Activated CD4-positive, alpha-beta T cell treated with anti-CD3 and anti-CD28 coated beads for 4 hours (primary cell): ENCODE data around the gene LRRC10B.
A peak's percentile ranks its signal among the peaks of the same experiment; 100 is the strongest.

Experiments used
- DNase-seq, 2 donors: peaks; one replicate each; pipeline ENCODE4 v3.0.0-alpha.2; 2020

The LRRC10B gene

DNA sequence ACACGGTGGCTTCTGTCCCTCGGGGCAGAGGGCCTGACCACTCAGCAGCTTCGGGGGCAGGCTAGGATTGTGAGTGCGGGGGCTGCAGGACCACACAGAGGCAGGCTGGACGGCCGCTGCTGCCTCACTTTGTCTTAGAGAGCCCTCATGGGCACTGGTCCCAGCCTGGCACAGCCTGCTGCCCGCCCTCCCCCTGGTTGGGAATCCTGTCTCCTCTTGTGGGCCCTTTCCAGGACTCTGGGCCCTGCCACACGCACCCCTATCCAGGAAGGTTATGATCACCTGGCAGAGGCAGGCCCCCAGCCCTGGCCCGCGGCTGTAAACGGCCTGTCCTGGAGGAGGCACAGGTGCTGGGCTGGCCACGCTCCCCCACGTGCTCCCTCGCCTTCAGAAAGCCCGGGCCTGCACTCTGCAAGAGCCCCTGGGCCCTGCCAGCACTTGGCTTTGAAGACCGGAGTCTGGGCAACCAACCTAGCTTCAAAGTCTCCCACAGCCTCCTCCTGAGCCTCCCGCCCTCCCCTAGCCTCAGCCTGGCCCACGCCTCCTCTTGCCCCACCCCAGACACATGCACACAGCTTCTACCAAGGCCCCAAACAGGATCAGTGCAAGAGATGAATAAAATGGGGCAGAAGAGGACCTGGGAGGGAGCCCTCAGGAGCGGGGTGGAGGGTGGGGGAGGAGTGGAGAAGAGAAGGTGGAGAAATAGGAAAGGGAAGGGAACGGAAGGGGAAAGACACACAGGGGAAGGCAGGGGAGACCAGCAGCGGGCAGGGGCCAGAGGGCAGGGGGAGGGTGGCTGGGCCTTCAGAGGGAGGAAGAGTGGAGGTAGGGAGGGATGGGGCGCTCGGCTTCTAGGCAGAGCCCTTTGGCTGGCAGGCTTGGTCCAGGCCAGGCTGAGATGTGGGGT, 41.4 kb downstream of the LRRC10B start:
- no peak for DNase-seq

DNA sequence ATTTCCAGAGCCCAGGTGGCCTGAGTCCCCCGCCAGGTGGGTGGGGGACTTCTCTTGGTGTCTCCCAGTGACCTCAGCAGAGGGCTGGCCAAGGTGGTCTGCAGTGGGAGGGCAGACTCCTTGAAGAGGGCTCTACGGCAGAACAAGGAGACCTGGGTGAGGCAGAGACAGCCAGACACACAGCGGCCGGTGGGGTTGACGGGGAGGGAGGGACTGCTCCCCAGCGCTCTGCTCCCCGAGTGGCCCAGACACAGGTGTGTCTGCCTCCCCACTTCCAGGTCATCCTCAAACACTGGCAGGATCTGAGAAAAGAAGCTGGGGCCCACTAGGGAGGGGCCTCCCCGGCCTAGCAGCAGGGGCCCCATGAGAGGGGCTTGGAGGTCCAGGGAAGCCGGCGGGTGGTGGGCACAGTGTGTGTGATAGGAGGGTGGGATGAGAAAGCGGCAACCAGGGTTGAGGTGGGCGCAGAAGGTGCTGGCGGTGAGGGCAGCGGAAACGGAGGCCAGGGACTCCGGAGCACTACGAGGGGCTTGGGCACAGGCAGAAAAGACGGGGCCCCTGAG, 42.2 kb downstream of the LRRC10B start:
- no peak for DNase-seq

DNA sequence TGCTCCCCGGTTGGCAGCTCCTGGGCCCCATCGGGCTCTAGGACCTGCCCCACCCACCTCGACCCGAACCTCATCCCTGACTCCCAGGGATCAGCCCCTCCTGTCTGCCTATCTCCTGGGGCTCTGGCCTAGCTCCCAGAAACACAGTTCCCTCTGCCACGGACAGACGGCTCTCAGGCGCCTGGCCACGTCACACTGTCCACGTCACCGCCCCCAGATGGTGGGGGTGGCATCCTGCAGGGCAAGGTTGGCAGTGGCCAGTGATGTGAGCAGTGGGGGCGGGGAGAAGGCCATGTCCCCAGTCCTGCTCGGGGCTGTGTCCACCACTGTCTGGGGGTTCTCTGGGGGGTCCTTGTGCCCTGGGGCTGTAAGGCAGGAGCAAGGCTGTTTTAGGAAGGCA, 43.1 kb downstream of the LRRC10B start:
- DNase-seq, result no peak

DNA sequence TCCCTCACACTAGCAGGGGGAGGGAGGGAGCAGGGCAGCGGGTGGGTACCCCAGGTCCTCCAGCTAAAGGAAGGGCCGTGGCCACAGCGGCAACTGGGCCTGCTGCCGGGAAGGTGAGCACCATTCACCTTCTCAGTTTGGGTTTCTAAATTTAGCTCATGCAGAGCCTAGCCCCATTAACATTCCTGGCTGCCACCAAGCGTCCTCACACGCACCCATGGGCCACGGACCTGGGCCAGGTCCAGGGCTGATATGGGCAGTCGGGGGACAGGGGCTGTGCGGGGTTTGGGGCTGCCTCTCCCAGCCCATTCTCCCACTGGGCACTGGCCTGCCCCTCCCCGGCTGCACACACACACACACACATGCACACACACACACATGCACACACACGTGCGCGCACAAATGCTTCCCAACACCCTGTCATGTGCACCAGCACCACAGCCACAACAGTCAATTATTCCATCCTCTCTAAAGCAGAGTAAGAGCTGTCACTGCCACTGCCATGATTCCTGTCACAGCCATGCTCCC, 43.6 kb downstream of the LRRC10B start:
- no peak for DNase-seq

GRCh38 chr11:61553373-61554171, 45.0 kb downstream of the LRRC10B start:
- no peak for DNase-seq

GRCh38 chr11:61554172-61554988, 45.8 kb downstream of the LRRC10B start:
- peak; percentile 36 to 70 for DNase-seq

DNA sequence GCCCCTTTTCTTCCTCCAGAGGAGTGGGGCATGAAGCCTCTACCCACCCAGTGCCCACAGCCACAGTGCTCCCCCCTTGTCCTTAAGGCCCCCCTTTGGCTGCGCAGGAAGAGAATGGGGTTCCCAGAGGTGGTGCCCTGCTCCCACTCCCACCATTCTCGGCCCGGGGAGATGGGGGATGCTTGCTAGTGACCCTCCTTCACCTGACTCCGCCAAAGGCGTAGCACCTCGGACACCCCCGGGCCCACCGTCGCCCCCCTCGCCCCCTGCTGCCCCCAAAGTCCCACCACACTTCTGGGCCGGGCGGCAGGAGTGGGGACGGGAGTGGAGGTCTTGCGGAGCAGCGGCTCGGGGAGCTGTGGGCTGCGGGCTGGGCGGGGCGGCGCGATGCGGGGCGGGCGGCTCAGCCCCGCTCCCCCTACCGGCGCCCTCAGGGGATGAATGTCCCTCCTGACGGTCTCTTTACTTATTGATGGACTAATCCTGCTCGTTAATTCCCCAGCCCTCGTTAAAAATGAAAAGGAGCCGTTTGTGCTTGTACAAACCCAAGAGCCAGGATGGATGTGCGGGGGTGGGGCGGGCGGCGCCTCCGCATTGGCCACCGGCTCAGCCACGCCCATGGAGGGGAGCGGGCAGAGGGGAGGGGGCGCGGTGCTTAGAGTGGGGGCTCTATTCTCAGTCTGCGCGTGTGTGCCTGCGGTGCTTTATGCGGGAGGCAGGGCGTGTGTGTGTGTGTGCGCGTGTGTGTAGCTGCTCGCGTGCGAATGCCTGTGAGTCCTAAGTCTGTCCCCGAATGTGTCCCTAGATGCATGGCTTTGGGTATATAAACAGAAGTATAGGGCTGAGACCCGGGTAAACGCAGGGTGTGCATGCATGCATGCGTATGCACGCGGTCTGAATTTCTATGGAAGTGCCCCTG, 46.8 kb downstream of the LRRC10B start:
- DNase-seq, result no peak

DNA sequence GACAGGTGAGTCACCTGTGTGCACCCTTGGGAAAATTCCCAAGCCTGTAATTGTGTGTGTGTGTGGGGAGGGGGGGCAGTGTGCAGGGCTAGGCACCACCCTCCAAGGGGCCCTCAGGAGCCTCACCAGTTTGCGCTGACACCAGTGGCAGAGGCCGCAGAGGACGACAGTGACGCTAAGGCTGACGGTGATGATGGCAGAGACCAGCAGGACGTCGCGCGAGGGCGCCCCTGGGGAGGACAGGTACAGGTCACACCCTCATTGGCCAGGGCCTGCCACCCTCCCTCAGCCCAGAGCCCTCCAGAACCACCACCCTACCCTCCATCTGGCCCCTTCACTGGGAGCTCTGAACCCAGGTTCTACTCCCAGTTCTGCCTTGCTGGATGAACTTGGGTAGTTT, 47.4 kb downstream of the LRRC10B start:
- no peak for DNase-seq

DNA sequence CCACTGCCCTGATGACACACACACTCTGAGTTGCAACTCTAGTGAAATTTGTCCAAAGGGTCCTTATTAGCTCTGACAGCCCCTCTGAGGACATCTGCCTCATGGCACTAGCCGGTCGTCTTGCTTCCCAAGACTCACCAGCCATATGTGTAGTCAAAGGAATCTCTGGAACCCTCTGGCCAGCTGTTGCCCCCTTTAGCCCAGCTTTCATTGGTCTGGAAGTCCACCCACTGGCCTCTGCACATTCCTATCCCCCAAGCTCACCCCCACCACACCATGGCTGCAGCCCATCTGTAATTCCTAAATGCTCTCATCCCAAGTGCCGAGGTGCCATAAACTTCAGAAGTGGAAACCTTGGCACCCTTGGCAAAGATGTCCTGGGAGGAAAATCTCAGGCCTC, 48.1 kb downstream of the LRRC10B start:
- no peak for DNase-seq
